Transverse colon (tissue), 4 donors: Measurements from ENCODE around the gene S100A16.

Experiments used
- CTCF ChIP-seq, 5 experiments: fragments of 200-600 bp in 3 of 5; fragments of 450-650 bp in 2 of 5; sonication (generic) in 3 of 5; IDR thresholded peaks; 1 replicate in 2 of 5; 2 replicates in 3 of 5; pipeline ENCODE4 v1.5.1; 2016 to 2017; ENCODE audit warnings: antibody characterized with exemption in 5 of 5, inconsistent platforms in 3 of 5, mild to moderate bottlenecking in 2 of 5, moderate library complexity in 1 of 5
- EP300 ChIP-seq: sonication (generic); formaldehyde crosslinking; IDR thresholded peaks from one replicate; pipeline ENCODE4 v1.6.1; 2017; ENCODE audit warnings: antibody characterized with exemption, low read depth
- POLR2A ChIP-seq: fragments of 450-650 bp; IDR thresholded peaks from one replicate; pipeline ENCODE4 v1.6.1; 2016; ENCODE audit warnings: antibody characterized with exemption, mild to moderate bottlenecking, moderate library complexity
- POLR2AphosphoS5 ChIP-seq, 3 donors: sonication (generic); formaldehyde crosslinking; IDR thresholded peaks; one replicate each; pipeline ENCODE4 v1.6.1; 2016; ENCODE audit warnings: antibody characterized with exemption in 3 of 3

GRCh38 chr1:153561466-153561985, 51.4 kb downstream of the S100A16 start:
- TF ChIP-seq CTCF (IDR thresholded peaks at IDR 0.05) (no peak), EP300 (no peak), POLR2A (no peak), POLR2AphosphoS5 (IDR thresholded peaks at IDR 0.05) (no peak)
